IPS-20b (cell line): ENCODE data around the gene DOCK3.
"Not testable (repeated sequence)": the region's sequence is repeated elsewhere in the genome, so short reads cannot be mapped to it uniquely, and the experiment has no call there.

Source experiments
- H3K27ac ChIP-seq: one replicate; pipeline ENCODE4 v1.5.1; 2013; ENCODE audit warnings: low read length
- H3K27me3 ChIP-seq: 2 replicates; pipeline ENCODE4 v1.6.1; 2013; ENCODE audit warnings: mild to moderate bottlenecking, low read length, inconsistent platforms; ENCODE audit not compliant: insufficient read depth
- H3K36me3 ChIP-seq: 2 replicates; pipeline ENCODE4 v1.6.1; 2013; ENCODE audit warnings: low read depth, mild to moderate bottlenecking, inconsistent platforms, low read length, moderate library complexity; ENCODE audit not compliant: insufficient read depth
- H3K4me1 ChIP-seq: 2 replicates; pipeline ENCODE4 v1.6.1; 2013; ENCODE audit warnings: mild to moderate bottlenecking, control low read depth, inconsistent platforms, low read length, moderate library complexity; ENCODE audit not compliant: insufficient read depth
- H3K4me3 ChIP-seq: 2 replicates; pipeline ENCODE4 v1.5.1; 2013; ENCODE audit warnings: mild to moderate bottlenecking, low read length, inconsistent platforms
- H3K9ac ChIP-seq: 2 replicates; pipeline ENCODE4 v1.6.1; 2013; ENCODE audit warnings: low read depth, mild to moderate bottlenecking, inconsistent platforms, low read length, moderate library complexity
- H3K9me3 ChIP-seq: 2 replicates; pipeline ENCODE4 v1.6.1; 2013; ENCODE audit warnings: mild to moderate bottlenecking, low read depth, low read length, inconsistent platforms; ENCODE audit not compliant: insufficient read depth

Gene DOCK3

DNA sequence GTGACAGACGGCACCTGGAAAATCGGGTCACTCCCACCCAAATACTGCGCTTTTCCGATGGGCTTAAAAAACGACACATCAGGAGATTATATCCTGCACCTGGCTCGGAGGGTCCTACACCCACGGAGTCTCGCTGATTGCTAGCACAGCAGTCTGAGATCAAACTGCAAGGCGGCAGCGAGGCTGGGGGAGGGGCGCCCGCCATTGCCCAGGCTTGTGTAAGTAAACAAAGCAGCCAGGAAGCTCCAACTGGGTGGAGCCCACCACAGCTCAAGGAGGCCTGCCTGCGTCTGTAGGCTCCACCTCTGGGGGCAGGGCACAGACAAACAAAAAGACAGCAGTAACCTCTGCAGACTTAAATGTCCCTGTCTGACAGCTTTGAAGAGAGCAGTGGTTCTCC is 524.6 kb downstream of the DOCK3 start:
- not testable (repeated sequence) for H3K4me3 ChIP-seq, H3K27ac ChIP-seq, H3K4me1 ChIP-seq, H3K36me3 ChIP-seq, H3K9ac ChIP-seq, H3K27me3 ChIP-seq
- peaks cover 18% of the 10 kb centered on the region for H3K9me3 ChIP-seq

DNA sequence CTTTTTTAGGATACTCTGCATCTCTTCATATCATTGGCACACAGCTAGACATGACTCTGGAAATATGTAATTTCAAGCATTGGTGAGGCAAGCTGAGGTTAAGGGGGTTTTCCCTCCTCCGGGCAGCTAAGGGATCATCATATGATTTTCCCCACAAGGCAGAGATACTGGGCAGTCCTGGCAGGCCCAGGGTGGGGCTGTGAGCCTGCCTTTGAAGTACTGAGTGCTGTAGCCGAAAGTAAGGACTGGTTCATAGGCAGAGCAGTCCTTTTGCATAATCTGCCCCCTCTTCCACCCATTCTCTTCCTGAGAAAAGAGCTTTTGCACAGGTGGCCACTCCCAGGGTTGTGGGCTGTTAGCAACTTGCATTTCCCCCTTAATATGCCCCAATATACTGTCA is 541.6 kb downstream of the DOCK3 start:
- H3K4me3 ChIP-seq: no peak overlapping the region
- no peak overlapping the region for H3K9ac ChIP-seq
- H3K4me1 ChIP-seq: no peaks in the 10 kb centered on the region
- H3K27ac ChIP-seq: no peak overlapping the region
- H3K36me3 ChIP-seq: no peaks in the 10 kb centered on the region
- H3K27me3 ChIP-seq: no peaks in the 10 kb centered on the region
- no peaks in the 10 kb centered on the region for H3K9me3 ChIP-seq

DNA sequence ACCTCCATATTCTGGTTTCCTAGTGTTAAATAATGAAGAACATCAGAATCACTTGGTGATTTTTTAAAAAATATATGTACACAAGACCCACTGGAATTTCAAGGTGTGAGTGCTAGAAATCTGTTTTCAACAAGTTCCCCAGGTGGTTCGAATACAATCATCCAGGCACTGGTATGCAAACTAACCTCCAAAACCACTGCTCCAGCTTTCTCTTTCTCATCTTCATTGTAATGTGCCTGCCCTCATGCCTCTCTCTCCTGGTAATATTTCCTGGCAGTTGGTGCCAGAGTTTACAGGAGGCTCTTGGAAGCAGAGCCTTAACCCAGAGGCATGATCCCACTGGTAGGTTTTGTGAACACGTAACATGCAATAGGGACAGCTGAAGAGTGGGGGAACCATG is 547.2 kb downstream of the DOCK3 start:
- no peak overlapping the region for H3K27ac ChIP-seq
- H3K4me1 ChIP-seq: no peaks in the 10 kb centered on the region; the same call in 1 of the 2 replicates
- H3K4me3 ChIP-seq: no peak overlapping the region
- no peaks in the 10 kb centered on the region for H3K36me3 ChIP-seq
- H3K9me3 ChIP-seq: no peaks in the 10 kb centered on the region
- no peaks in the 10 kb centered on the region for H3K27me3 ChIP-seq
- H3K9ac ChIP-seq: no peak overlapping the region

DNA sequence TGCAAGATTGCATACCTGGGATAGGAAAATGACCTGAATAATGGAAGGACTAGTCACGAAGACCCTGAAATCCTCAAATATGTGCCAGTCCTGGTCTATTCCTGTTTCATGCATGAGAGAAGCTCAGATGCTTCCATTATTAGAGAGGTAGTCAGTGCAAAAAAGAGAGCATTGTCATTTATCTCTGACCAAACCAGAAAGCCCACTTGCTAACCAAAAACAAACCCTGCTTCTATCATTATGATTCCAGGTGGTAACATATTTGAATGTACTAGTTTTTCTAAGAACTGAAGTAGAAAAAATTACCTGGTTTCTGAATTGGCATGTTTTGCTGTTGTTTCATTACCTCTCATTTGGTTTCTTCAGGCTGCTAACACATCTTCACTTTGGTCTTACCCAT is 549.6 kb downstream of the DOCK3 start:
- Histone ChIP-seq H3K27ac (no peak overlapping the region), H3K27me3 (no peaks in the 10 kb centered on the region), H3K4me1 (no peaks in the 10 kb centered on the region; the same call in 1 of the 2 replicates), H3K9ac (no peak overlapping the region), H3K36me3 (no peaks in the 10 kb centered on the region), H3K4me3 (no peak overlapping the region), H3K9me3 (no peaks in the 10 kb centered on the region)

DNA sequence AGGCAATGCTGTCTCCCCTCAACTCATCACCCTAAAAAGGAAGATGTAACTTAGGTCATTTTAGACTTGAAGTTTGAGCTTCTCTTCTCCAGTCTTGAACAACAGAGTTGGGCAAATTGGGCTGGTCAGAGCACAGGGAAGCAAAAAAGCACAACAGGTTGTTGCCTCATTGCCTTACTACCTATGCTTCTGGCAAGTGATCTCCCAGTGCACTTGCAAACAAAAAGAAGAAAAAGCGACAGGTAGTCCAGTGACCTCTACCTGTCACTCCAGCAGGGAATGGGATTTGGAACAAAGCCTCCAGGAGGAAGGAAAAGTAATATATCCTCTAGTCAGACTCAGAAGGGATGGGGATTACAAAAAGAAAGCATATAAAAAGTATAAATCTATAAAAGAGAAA is 550.1 kb downstream of the DOCK3 start:
- H3K9ac ChIP-seq: no peak overlapping the region
- H3K4me1 ChIP-seq: no peaks in the 10 kb centered on the region; the same call in 1 of the 2 replicates
- H3K9me3 ChIP-seq: no peaks in the 10 kb centered on the region
- H3K4me3 ChIP-seq: no peak overlapping the region
- no peaks in the 10 kb centered on the region for H3K27me3 ChIP-seq
- no peaks in the 10 kb centered on the region for H3K36me3 ChIP-seq
- no peak overlapping the region for H3K27ac ChIP-seq

DNA sequence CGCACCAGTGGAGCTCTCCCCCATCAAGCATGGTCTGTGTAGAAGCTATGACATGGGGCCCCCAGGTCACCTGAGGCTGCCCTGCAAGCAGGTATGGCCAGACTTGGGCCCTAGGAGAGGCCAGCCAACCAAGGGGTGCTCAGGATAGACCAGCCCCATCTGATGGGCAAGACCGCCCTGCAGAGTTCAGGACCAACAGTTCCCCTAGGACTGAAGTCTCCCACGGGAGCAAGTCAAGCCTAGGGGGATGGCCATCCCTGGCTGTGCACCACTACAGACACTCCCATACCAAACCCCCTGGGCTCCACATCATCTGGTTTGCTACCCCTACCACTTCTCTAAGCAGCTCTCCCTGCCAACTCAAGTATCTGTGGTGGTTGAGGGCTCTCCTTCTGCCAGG is 568.2 kb downstream of the DOCK3 start:
- H3K36me3 ChIP-seq: peaks cover 15% of the 10 kb centered on the region
- no peak overlapping the region for H3K9ac ChIP-seq
- H3K4me1 ChIP-seq: no peaks in the 10 kb centered on the region
- no peaks in the 10 kb centered on the region for H3K27me3 ChIP-seq
- no peak overlapping the region for H3K4me3 ChIP-seq
- no peak overlapping the region for H3K27ac ChIP-seq
- H3K9me3 ChIP-seq: peaks cover 16% of the 10 kb centered on the region; the same call in 1 of the 2 replicates

DNA sequence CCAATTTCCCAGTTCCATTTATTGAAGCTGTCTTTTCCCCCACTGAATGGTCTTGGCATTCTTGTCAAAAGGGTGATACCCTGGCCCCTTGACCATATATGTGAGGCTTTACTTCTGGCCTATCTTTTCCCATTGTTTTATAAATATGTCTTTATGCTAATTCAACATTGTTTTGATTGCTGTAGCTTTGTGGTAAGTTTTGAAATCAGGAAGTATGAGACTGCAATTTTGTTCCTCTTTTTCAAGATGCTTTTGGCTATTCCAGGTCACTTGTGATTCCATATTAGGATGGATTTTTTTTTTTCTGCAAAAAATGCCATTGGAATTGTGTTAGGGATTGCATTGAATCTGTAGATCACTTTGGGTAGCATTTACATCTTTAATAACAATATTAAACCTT is 569.2 kb downstream of the DOCK3 start:
- no peaks in the 10 kb centered on the region for H3K27me3 ChIP-seq
- H3K4me3 ChIP-seq: no peak overlapping the region
- H3K9me3 ChIP-seq: peaks cover 18% of the 10 kb centered on the region; the same call in 1 of the 2 replicates
- no peaks in the 10 kb centered on the region for H3K4me1 ChIP-seq
- no peak overlapping the region for H3K27ac ChIP-seq
- no peak overlapping the region for H3K9ac ChIP-seq
- H3K36me3 ChIP-seq: peaks cover 15% of the 10 kb centered on the region

DNA sequence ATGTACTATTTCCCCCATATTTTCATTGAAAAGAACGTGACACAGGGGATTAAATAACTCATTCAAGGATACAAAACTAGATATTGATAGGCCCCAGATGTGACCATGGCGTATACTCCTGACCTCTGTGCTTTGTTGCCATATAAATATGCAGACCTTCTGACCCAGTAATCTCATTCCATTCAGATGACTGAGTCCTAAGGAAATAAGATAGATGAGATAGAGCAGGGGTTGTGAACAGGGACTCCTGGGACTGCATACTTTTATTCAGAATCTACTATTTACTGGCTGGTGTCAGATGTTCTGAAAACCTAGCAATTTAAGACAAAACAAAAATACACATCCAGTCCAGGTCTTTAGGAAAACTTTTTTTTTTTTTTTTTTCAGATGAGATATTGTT is 571.1 kb downstream of the DOCK3 start:
- no peak overlapping the region for H3K4me3 ChIP-seq
- H3K27me3 ChIP-seq: no peaks in the 10 kb centered on the region
- peaks cover 15% of the 10 kb centered on the region for H3K36me3 ChIP-seq
- peaks cover 18% of the 10 kb centered on the region; the same call in 1 of the 2 replicates for H3K9me3 ChIP-seq
- no peak overlapping the region for H3K27ac ChIP-seq
- no peak overlapping the region for H3K9ac ChIP-seq
- no peaks in the 10 kb centered on the region for H3K4me1 ChIP-seq

DNA sequence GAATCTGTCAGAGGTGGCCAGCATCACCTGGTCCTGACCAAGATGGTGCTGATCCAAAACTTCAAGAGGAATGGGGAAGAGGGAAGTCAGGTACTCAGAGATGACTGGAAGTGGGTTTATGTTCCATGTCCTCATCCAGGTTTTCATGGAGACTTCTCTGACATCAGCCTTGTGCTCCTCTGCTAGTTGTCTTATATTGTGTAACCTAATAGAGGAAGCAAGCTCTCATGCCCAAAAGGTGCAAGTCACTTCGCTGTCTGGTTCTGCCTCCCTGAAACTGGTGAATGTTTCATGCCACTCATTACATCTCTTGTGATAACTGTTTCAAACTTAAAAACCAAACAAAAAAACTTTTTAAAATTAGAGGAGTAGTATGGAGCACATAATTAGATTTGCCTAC is 583.1 kb downstream of the DOCK3 start:
- H3K9ac ChIP-seq: no peak overlapping the region
- H3K27me3 ChIP-seq: no peaks in the 10 kb centered on the region

DNA sequence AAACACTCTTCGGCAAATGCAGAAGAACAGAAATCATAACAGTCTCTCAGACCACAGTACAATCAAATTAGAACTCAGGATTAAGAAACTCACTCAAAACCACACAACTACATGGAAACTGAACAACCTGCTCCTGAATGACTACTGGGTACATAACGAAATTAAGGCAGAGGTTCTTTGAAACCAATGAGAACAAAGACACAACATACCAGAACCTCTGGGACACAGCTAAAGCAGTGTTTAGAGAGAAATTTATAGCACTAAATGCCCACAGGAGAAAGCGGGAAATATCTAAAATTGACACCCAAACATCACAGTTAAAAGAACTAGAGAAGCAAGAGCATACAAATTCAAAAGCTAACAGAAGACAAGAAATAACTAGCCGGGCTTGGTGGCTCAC is 589.4 kb downstream of the DOCK3 start:
- not testable (repeated sequence) for H3K36me3 ChIP-seq, H3K27ac ChIP-seq, H3K4me1 ChIP-seq, H3K9ac ChIP-seq, H3K9me3 ChIP-seq, H3K4me3 ChIP-seq, H3K27me3 ChIP-seq

More for the DNA sequence above, 583.1 kb downstream of the DOCK3 start:
- Histone ChIP-seq H3K27ac (no peak overlapping the region), H3K4me1 (no peaks in the 10 kb centered on the region; the same call in 1 of the 2 replicates), H3K36me3 (no peaks in the 10 kb centered on the region), H3K4me3 (no peak overlapping the region), H3K9me3 (no peaks in the 10 kb centered on the region)

DNA sequence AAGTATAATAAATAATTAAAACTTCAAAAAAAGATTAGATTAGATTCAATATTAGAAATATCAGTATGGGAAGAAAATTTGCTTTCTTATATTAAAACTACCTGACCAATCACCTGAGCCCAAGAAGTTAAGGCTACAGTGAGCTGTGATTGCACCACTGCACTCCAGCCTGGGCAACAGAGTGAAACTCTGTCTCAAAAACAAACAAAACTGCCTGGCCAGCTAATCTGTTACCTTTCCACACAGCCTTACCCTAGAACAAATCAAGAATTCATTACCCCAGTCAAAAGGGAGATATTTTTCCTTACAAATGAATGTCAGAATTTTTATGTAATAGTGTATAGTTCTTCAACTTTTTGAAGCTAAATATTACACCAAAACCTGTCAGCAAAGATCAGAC is 593.4 kb downstream of the DOCK3 start:
- Histone ChIP-seq H3K27ac (no peak overlapping the region), H3K9ac (no peak overlapping the region), H3K9me3 (no peaks in the 10 kb centered on the region), H3K27me3 (no peaks in the 10 kb centered on the region), H3K4me1 (no peaks in the 10 kb centered on the region), H3K36me3 (no peaks in the 10 kb centered on the region), H3K4me3 (no peak overlapping the region)

DNA sequence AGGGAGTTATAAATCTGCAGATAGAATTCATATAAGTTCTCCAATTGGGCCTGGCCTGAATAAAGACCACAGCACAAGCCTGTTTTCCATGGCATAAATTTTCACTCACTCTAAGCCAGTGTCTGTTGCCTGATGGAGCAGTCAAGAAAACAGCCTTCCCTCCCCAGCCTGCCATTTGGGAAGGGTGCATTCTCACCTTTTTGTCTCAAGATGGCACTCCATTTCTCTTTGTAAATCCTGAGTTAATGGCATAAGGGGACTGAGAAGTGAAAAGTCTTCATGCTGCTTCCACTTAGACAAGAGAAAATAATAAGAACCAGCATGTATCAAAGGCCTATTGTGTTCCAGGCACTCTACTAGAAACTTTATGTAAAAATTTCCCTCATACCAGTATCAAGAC is 594.7 kb downstream of the DOCK3 start:
- Histone ChIP-seq H3K27me3 (no peaks in the 10 kb centered on the region), H3K9me3 (no peaks in the 10 kb centered on the region), H3K36me3 (no peaks in the 10 kb centered on the region; the same call in 1 of the 2 replicates), H3K27ac (no peak overlapping the region), H3K9ac (no peak overlapping the region), H3K4me3 (no peak overlapping the region), H3K4me1 (no peaks in the 10 kb centered on the region)

DNA sequence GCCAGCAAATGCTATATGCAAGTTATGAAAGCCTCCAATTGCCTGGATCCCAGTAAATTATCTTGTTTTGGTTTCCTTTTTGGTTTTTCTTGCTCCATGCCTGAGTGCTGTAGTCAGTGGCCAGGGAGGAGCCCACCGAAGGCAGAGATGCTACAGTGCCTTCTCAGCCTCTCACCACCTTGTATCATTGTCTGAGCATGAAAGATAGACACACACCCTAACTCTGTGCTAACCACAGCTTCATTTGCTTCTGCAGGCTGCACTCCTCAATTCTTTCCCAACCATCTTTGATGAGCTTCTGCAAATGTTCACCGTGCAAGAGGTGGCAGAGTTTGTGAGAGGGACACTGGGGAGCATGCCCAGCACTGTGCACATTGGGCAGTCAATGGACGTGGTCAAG is 595.8 kb downstream of the DOCK3 start:
- no peak overlapping the region for H3K27ac ChIP-seq
- no peaks in the 10 kb centered on the region; the same call in 1 of the 2 replicates for H3K36me3 ChIP-seq
- H3K9ac ChIP-seq: no peak overlapping the region
- H3K9me3 ChIP-seq: no peaks in the 10 kb centered on the region
- H3K27me3 ChIP-seq: no peaks in the 10 kb centered on the region
- H3K4me1 ChIP-seq: no peaks in the 10 kb centered on the region
- no peak overlapping the region for H3K4me3 ChIP-seq
